RWPE2 (cell line): Measurements from ENCODE around the gene HSD17B8.

Experiments used
- ATAC-seq: fragments of 200-7000 bp; cut with Tn5 transposase; 3 replicates; pipeline ENCODE4 v1.9.1; 2021; ENCODE audit warnings: low read depth
- DNase-seq: peaks from one replicate; pipeline ENCODE4 v3.0.0-alpha.2; 2020; ENCODE audit warnings: low spot score
- H3K27ac ChIP-seq: fragments of 450-650 bp; 2 replicates; pipeline ENCODE4 v1.5.1; 2017; ENCODE audit warnings: mild to moderate bottlenecking; ENCODE audit not compliant: poor library complexity, severe bottlenecking
- H3K27me3 ChIP-seq: fragments of 250-450 bp; sonication (Bioruptor Pico); 2 replicates; pipeline ENCODE4 v1.5.1; 2021; ENCODE audit warnings: mild to moderate bottlenecking, moderate library complexity; ENCODE audit not compliant: insufficient read depth, poor library complexity, severe bottlenecking
- H3K36me3 ChIP-seq: fragments of 250-450 bp; sonication (Bioruptor Pico); 2 replicates; pipeline ENCODE4 v1.5.1; 2020; ENCODE audit warnings: low read depth, mild to moderate bottlenecking, moderate library complexity
- H3K4me1 ChIP-seq: fragments of 250-450 bp; sonication (Bioruptor Pico); 2 replicates; pipeline ENCODE4 v1.5.1; 2021; ENCODE audit warnings: mild to moderate bottlenecking, moderate library complexity; ENCODE audit not compliant: insufficient read depth, poor library complexity, severe bottlenecking
- H3K4me3 ChIP-seq: fragments of 250-450 bp; sonication (Bioruptor Pico); 2 replicates; pipeline ENCODE4 v1.5.1; 2021; ENCODE audit warnings: mild to moderate bottlenecking, moderate library complexity; ENCODE audit not compliant: severe bottlenecking
- H3K9me3 ChIP-seq: fragments of 250-450 bp; sonication (Bioruptor Pico); 2 replicates; pipeline ENCODE4 v1.5.1; 2021; ENCODE audit warnings: mild to moderate bottlenecking, moderate library complexity; ENCODE audit not compliant: severe bottlenecking
- CTCF ChIP-seq: fragments of 450-650 bp; IDR thresholded peaks from one replicate; pipeline ENCODE4 v1.5.1; 2017; ENCODE audit warnings: mild to moderate bottlenecking, moderate library complexity; ENCODE audit not compliant: poor library complexity, severe bottlenecking

The HSD17B8 gene

GRCh38 chr6:33195304-33196165 is 8.9 kb upstream of the HSD17B8 start:
- no peak overlapping the region for H3K4me3 ChIP-seq
- peaks cover 35% of the 10 kb centered on the region for H3K36me3 ChIP-seq
- no peak for TF ChIP-seq CTCF
- H3K27ac ChIP-seq = no peak overlapping the region
- H3K27me3 ChIP-seq = peaks cover 8% of the 10 kb centered on the region
- H3K4me1 ChIP-seq = no peaks in the 10 kb centered on the region
- ATAC-seq (no peak), DNase-seq (peak; percentile 22)
- H3K9me3 ChIP-seq = no peaks in the 10 kb centered on the region

- Histone ChIP-seq H3K4me1 (peaks cover 4% of the 10 kb centered on the region), H3K27ac (no peak overlapping the region), H3K4me3 (no peak overlapping the region), H3K9me3 (no peaks in the 10 kb centered on the region), H3K27me3 (peaks cover 3% of the 10 kb centered on the region), H3K36me3 (peaks cover 50% of the 10 kb centered on the region)
- ATAC-seq (peak; percentile 43), DNase-seq (no peak)
- peak; percentile 69 for TF ChIP-seq CTCF
Measured at GRCh38 chr6:33197431-33198048, 6.9 kb upstream of the HSD17B8 start.

GRCh38 chr6:33198159-33198852 is 6.1 kb upstream of the HSD17B8 start:
- H3K4me1 ChIP-seq = peaks cover 4% of the 10 kb centered on the region
- peak; percentile 29 for DNase-seq
- peaks cover 57% of the 10 kb centered on the region for H3K36me3 ChIP-seq
- no peaks in the 10 kb centered on the region for H3K27me3 ChIP-seq
- ATAC-seq = no peak
- no peak overlapping the region for H3K27ac ChIP-seq
- TF ChIP-seq CTCF = no peak
- H3K4me3 ChIP-seq = no peak overlapping the region
- H3K9me3 ChIP-seq = no peaks in the 10 kb centered on the region

- peaks cover 4% of the 10 kb centered on the region for H3K4me1 ChIP-seq
- H3K9me3 ChIP-seq = no peaks in the 10 kb centered on the region
- H3K36me3 ChIP-seq = peaks cover 64% of the 10 kb centered on the region
- H3K27ac ChIP-seq = peak overlapping the region; percentile 76
- H3K27me3 ChIP-seq = no peaks in the 10 kb centered on the region
- ATAC-seq (no peak), DNase-seq (no peak)
- H3K4me3 ChIP-seq = peak overlapping the region; percentile 81
- TF ChIP-seq CTCF = no peak
Measured at GRCh38 chr6:33198853-33199436, 5.5 kb upstream of the HSD17B8 start.
